DMS53 treated with DMSO at 0.1 percent for 48 hours (cell line): ENCODE results near the gene APOL1.
"Not testable (repeated sequence)": the region's sequence is repeated elsewhere in the genome, so short reads cannot be mapped to it uniquely, and the experiment has no call there.

Experiments
- DNase-seq: peaks from one replicate; lab custom pipeline; 2025; ENCODE audit not compliant: unreplicated experiment; lab: John Stamatoyannopoulos, UW

Gene APOL1, protein sequence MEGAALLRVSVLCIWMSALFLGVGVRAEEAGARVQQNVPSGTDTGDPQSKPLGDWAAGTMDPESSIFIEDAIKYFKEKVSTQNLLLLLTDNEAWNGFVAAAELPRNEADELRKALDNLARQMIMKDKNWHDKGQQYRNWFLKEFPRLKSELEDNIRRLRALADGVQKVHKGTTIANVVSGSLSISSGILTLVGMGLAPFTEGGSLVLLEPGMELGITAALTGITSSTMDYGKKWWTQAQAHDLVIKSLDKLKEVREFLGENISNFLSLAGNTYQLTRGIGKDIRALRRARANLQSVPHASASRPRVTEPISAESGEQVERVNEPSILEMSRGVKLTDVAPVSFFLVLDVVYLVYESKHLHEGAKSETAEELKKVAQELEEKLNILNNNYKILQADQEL

DNA sequence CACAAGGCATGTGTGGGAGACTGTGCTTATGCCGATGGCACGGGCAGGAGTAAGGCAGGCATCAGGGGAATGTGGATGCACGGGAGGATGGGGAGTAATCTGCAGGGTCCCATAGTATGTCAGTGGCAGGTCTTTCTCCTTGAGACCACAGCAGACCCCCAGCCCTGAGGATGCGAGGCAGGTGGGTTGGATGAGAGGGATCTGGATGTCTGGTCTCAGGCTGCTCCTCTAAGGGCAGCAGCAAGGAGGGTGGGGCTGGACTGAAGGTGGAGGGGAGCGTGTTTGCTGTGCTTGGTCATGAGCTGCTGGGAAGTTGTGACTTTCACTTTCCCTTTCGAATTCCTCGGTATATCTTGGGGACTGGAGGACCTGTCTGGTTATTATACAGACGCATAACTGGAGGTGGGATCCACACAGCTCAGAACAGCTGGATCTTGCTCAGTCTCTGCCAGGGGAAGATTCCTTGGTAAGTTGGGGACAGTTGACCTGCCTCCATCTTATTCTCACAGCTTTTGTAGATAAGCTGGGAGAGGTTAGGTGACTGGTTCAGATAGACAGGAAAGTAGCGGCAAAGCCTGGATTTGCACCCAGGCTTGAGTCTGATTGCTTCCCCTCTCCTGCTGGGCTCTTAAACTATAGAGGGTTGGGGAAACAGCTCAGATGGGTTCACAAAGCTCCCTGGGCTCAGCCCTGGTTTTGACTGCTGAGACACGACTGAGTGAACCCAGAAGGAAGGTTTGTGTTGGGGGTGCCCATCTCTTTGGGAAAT is at the start of gene APOL1:
Gene APOL1 (plus strand): TSS at position 380 of the 769 bp plus-strand sequence. CDS start 1,823 bp downstream, outside the sequence.
- DNase-seq = no peak

DNA sequence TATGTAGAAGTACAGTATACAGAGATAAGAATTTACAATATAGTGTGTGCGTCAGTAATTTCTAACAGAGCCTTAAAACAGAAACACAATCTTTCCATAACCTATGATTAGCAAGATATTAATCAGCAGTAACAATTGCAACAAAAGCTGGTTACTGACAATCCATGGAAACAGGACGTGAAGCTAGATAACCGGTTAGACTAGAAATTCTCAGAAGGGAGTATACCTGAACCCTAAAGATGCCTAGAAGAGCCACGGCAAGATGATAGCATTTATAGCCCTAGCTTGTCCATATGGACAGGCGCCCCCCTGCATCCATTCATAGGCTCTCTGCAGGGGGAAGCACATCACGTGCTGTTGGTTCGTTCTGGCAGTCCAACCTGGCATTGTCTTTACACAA is 49.5 kb upstream of the APOL1 start:
- DNase-seq = not testable (repeated sequence)

DNA sequence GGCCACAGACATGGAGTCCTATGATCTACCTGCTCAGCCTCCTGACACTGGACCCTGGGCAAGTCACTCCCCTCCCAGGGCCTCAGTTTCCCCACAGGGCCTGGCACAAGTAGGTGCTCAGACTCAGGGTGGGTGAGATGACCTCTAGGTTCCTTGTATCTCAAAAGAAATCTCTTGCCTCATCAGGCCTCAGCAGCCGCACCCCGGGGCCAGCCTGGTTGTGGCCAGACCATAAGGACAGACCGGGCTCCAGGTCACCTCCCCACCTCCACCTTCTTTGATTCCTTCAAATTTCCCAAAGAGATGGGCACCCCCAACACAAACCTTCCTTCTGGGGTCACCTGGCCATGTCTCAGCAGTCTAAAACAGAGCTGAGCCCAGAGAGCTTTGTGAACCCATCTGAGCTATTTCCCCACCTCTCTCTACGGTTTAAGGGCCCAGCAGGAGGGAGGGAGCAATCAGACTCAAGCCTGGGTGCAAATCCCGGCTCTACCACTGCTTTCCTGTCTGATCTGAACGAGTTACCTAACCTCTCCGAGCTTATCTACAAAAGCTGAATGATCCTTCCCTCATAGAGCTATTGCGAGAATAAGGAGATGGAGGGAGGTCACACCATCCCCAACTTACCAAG is 48.8 kb upstream of the APOL1 start:
- DNase-seq = no peak

DNA sequence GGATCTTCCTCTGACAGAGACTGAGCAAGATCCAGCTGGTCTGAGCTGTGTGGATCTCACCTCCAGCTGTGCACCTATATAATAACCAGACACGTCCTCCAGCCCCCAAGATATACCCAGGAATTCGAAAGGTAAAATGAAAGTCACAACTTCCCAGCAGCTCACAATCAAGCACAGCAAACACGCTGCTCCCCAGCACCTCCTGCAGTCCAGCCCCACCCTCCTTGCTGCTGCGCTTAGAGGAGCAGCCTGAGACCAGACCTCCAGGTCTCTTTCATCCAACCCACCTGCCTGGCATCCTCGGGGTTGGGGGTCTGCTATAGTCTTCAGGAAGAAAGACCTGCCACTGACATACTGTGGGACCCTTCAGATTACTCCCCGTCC is 48.3 kb upstream of the APOL1 start:
- no peak for DNase-seq

DNA sequence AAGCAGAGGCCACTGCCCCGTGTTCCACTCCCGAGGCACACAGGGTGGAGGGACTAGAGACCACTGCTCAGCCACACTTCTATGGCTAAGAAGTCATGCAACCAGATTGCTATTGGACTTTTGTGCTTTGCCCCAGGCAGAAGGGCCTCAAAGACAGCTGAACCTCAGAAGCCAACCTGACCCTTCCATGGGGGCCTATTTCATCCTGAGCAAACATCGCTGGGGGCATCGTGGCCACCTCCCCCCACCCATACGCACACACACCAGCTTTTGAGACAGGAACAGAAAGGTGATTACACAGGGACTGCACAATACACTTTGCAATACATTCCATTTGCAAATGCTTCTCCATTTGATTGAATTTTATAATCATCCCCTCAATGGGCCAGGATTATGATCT is 47.4 kb upstream of the APOL1 start:
- not testable (repeated sequence) for DNase-seq

DNA sequence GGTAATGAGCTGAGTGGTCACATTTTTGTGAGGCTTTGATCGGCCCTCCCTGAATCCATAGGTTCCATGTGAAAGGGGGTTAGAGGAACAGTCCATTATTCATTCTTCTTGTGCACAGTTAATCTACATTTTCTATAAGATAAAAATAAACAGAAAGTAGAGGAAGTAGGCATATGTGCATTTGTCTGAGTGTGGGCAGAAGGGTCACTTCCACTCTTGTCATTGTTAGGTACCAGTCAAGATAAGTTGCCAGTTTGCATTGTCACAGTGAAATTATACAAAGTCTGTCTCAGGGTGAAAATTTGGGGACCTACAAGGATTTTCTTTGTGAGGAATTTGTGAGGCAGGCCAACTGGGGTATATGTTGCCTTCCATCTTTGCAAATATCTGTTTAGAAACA is 46.7 kb upstream of the APOL1 start:
- no peak for DNase-seq

DNA sequence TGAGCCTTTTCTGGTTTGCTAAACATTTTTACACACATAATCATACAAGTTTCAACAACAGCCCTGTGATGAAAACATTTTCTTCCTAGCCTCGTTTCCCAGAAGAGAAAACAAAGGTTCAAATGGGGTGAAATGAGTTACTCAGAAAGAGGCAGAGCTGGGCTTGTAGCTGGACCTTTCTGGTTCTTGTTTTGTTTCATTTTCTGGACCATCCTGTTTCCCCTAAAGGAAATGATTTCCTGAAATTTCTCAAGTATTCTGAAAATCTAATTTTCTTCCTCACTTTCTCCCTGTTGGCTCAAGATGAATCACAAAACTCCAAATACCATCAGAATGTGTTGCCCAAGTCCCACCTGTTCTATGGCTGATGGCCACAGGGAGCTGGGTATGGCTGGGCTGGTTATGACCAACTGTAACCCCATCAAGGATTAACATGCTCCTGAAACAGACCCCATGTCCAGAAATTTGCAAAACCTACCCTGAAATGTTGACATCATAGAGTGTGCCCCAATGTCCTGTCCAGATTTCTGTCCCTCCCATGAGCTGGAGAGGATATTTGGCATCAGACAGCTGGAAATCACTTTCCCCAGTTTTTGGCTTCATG is 44.7 kb upstream of the APOL1 start:
- no peak for DNase-seq

DNA sequence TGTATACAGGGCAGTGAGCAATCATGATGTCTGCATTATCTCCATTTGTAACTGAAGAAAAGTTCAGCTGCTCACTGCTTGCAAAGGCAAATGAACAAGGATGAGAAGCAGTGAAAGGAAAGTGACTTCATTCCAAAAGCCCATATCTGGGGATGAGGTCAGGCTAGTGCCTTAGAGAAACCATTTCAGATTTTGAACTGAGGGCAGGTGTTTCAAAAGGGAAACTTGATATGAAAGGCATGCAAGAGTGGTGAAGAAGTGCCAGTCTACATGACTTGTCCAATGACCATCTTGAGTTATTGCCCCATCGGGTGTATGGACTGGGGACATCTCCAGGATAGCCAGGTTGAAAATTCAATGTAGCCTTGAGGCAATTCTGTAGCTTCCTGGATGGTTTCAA is 44.0 kb upstream of the APOL1 start:
- DNase-seq = no peak

DNA sequence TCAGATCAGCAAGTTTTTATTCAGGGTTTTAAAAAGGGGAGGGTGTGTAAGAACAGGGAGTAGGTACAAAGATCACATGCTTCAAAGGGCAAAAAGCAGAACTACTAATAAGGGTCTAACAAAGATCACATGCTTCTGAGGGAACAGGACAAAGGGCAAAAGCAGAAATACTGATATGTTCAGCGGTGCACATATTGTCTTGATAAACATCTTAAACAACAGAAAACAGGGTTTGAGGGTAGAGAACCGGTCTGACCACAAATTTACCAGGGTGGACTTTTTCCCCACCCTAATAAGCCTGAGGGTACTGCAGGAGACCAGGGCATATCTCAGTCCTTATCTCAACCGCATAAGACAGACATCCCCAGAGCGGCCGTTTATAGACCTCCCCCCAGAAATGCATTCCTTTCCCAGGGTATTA is 43.4 kb upstream of the APOL1 start:
- not testable (repeated sequence) for DNase-seq

DNA sequence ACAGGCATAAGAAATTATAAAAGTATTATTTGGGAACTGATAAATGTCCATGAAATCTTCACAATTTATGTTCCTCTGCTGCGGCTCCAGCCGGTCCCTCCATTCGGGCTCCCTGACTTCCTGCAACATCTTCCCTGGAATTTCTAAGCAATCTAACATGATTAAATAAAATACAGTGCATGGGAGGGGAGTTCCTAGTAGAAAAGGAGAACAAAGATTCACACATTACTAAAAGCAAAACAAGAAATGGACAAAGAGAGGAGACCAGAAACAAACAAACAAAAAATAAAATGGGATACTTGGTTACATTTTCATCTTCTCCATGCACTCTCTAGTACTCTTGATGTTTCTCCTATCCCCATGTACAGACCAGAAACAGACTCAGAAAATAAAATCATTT is 42.7 kb upstream of the APOL1 start:
- DNase-seq = no peak

DNA sequence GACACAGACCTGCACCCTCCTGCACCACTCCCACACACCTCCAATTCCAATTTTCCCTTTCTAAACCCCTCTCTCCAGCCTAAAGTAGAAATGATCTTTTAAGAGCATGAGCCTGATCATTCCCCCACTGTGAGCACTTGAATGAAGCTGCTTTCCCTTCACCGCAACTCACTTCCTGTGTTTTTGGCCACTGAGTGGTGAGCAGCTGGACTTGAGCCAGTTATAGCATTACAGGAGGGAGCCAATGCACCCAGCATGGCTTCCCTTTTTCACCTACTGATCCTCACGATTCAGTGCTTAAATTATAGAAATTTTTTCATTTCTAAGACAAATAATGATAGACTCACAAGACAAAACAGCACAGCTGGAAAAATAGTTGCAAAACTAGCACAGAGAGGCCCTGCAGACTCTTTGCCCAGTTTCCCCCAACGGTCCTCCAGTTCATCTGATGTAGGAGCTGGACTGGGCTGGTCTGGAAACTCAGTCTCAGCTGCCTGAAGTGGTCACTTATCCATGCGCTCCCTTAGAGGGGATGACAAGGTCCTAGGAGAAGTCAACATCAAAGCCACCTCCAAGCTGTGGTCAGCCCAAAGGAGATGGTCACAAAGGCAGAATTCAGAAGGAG is 41.6 kb upstream of the APOL1 start:
- DNase-seq = no peak

DNA sequence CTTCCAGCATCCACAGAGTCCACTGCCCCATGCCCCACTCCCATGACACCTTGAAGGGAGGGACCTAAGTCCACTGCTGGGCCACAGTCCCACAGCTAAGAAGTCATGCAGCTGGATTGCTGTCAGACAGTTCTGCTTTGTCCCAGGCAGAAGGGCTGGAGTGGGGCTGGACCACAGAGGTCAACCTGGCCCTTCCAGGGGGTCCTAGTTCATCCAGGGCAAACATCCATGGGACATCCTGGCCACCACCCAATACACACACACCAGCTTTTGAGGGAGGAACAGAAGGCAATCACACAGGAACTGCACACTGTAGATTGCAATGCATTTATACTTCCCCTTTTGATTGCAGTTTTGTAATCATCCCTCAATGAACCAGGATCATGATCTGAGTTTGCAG is 40.0 kb upstream of the APOL1 start:
- DNase-seq = no peak

DNA sequence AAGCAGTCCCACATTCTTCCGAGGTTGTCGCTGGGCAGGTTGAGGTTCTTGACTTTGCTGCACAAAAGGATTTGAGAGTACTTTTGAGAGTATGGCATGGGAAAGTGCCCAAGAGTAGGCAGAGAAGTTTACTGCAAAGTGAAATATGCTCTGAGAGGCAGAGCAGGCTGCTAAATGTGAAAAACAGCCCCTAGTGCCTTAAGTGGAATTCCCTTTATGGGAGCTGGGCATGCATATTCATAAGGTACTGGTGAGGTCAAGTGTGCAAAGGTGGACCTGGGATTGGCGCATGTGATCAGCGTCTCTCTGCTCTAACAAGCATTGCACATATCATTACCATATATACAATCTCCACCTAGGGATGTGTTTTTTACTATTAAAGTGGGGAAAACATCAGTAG is 39.3 kb upstream of the APOL1 start:
- DNase-seq = no peak

DNA sequence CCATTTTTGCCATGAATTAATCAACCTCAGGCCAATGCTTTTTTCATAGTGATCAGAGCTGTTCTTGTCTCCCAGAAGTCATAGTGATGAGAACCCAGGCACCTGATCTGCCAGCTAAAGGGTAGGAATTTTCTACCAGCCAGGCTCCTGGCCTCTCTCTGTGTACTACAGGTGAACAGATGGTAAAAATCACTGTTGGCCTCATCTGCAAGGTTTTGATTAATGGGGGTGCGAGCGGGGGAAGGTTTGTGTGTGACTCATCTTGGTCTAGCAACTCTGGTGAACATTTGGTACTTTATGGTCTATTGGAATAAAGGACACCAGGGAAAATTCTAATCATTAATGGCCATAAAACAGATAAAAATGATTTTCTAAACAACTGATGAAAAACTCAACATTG is 37.0 kb upstream of the APOL1 start:
- DNase-seq = no peak

DNA sequence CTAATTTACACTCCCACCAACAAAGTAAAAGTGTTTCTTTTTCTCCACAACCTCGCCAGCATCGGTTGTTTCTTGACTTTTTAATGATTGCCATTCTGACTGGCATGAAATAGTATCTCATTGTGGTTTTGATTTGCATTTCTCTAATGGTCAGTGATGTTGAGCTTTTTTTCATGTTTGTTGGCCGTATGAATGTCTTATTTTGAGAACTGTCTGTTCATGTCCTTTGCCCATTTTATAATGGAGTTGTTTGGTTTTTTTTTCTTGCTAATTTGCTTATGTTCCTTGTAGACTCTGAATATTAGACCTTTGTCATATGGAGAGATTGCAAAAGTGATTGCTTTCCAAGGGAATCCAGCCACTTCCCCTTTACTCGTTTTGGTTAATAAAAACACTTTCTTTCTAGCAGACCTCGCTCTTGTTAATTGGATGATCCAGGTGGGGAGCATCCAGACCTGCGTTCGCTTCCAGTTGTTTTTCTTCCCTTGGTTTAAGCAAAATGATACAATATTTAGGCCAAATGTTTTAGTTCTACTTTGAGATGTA is 34.2 kb upstream of the APOL1 start:
- no peak for DNase-seq

DNA sequence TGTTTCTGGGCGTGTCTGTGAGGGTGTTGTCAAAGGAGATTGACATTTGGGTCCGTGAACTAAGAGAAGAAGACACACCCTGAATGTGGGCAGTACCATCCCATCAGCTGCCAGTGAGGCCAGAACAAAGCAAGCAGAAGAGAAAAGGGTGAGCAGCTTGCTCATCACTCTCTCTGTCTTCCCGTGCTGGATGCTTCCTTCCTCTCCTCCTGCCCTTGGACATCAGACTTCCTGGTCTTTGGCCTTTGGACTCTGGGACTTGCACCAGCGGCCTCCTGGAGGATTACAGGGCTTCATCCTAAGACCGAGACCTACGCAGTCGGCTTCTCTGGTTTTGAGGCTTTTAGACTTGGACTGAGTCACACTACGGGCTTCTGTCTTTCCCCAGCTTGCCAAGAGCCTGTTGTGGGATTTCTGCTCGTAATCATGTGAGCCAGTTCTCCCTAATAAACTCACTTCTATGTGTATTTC is 32.4 kb upstream of the APOL1 start:
- DNase-seq = no peak

DNA sequence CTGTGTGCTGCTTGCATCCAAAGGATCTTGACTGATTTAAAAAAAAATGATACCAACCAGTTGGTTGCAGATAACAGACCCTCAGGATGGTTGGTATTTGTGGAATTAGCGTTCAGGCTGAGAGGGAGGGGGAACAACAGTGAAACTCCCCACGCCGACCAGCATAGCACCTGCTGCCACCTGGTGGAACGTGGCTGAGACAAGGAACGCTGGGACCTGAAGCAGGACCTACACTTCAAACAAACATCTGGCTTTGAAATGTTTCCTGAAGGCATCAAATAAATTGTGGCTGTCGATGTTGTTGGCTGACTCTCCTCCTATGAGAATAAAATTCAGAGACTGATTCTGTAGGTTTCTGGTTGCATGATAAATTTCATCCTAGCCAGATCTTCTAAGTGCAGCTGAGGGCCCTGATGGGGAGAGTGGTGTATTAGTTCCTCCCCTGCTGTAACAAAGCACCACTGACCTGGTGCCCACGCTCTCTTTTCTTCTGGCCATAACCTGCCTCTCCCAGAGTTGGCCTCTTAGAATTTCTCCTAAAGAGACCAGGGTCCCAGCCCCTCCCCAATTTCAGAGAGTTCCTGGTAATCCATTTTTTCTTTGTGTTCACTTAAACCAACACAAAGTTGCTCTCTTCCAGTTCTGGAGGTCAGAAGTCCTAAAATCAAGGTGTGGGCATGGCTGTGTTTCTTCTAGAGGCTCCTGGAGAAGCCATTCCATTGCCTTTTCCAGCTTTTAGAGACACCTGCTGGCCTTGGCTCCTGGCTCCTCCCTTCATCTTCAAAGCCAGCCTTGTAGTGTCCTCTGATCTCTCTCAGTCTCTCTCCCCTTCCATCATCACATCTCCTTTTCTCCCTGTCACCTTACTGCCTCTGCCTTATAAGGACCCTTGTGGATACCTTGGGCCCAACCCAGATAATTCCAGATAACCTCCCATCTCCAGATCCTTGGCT is 30.9 kb upstream of the APOL1 start:
- DNase-seq = peak; percentile 1

DNA sequence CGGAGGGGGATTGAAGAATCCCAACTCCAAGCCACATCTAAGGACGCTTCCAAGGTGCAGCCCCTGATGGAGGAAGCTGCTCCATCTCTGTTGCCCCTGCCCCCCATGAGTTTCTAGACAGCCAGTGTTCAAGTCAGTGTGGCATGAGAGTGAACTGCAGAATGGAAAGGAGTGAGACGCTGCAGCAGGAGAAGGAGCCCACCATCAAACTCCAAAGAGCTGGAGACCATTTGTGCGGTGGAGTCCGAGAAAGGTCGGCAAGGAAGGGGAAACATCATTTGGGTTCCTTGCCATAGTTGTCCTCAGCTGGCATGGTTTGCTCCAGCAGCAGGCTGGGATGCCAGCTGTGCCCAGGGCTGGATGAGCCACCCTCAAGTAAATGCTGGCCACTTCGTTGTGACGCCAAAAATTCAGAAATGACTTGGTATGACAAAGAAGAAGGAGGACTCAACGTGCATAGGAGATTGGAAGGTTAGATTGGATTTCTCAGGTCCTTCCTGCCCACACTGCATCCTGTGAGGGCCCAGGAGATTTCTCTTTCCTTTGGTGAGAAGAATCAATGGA is 30.0 kb upstream of the APOL1 start:
- DNase-seq = no peak

DNA sequence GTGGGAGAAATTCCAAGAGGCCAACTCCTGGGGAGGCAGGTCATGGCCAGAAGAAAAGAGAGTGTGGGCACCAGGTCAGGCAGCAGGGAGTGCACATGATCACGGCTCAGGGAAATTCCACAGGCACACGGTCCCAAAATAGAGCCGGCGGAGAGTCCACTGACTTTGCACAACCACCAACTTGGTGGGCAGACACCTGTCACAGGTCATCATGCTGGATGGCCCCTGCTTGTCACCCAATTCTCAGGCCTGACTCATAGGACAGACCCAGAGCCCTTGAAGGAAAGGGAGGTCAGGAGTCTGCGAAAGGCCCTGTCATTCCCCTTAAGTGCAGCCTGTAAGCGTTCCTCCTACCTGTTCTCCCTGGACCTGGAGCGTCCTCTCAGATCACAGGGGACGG is 29.4 kb upstream of the APOL1 start:
- no peak for DNase-seq
